Activated CD8-positive, alpha-beta memory T cell treated with anti-CD3 and anti-CD28 coated beads, Interleukin-2, amount 10 ng/mL, durations not matched to agents 7 days and 5 days (primary cell): Measurements from ENCODE around the gene AK4. TPM values are rescaled to one million over a fixed set of nuclear protein-coding genes. Genes with fewer than 3 reads are reported as not detected.

ENCODE experiments used
- ATAC-seq: fragments of 150-1000 bp; cut with Tn5 transposase; one replicate; pipeline ENCODE4 v1.10.0; 2021; ENCODE audit warnings: moderate library complexity
- CTCF ChIA-PET: fragments of 350-600 bp; sonication (Branson Sonifier 250); formaldehyde crosslinking; loops from one replicate; lab custom pipeline; 2021; ENCODE audit warnings: antibody characterized with exemption; lab: Charles Lee
- DNase-seq: peaks from one replicate; pipeline ENCODE4 v3.0.0-alpha.2; 2020
- H3K27ac Mint-ChIP-seq: one replicate; pipeline ENCODE4 v1.8.0; 2021; ENCODE audit warnings: mild to moderate bottlenecking, mixed read lengths
- H3K27me3 Mint-ChIP-seq: one replicate; pipeline ENCODE4 v1.8.0; 2021; ENCODE audit warnings: mixed read lengths
- H3K36me3 Mint-ChIP-seq: one replicate; pipeline ENCODE4 v1.8.0; 2021; ENCODE audit warnings: mild to moderate bottlenecking, mixed read lengths
- H3K4me1 Mint-ChIP-seq: one replicate; pipeline ENCODE4 v1.8.0; 2021; ENCODE audit warnings: mixed read lengths
- H3K4me3 Mint-ChIP-seq: one replicate; pipeline ENCODE4 v1.8.0; 2021; ENCODE audit warnings: mild to moderate bottlenecking, moderate library complexity, mixed read lengths
- H3K9me3 Mint-ChIP-seq: one replicate; pipeline ENCODE4 v1.8.0; 2022; ENCODE audit warnings: low read depth, mixed read lengths
- total RNA-seq, 2 experiments: library from RNA; stranded (reverse); gene quantifications; one replicate each; pipeline ENCODE4 v1.2.3, GENCODE V29; 2021

Gene AK4
- total RNA-seq, 2 experiments from 2014 or later, result 51.5 to 60.5 TPM

- Mint-ChIP-seq H3K4me3 (no peak overlapping the region), H3K9me3 (no peaks in the 10 kb centered on the region), H3K27ac (no peak overlapping the region), H3K36me3 (peaks cover 6% of the 10 kb centered on the region), H3K27me3 (no peaks in the 10 kb centered on the region), H3K4me1 (peaks cover 11% of the 10 kb centered on the region)
- ATAC-seq (no peak), DNase-seq (no peak)
- CTCF ChIA-PET, result no interaction called here
These were observed 27.4 kb downstream of the AK4 start for GRCh38 chr1:65175171-65176055.

GRCh38 chr1:65176056-65176450 lies 28.1 kb downstream of the AK4 start:
- CTCF ChIA-PET, result no interaction called here
- Mint-ChIP-seq H3K36me3 (peaks cover 6% of the 10 kb centered on the region), H3K27ac (no peak overlapping the region), H3K27me3 (no peaks in the 10 kb centered on the region), H3K4me1 (peaks cover 11% of the 10 kb centered on the region), H3K4me3 (no peak overlapping the region), H3K9me3 (no peaks in the 10 kb centered on the region)
- no peak for ATAC-seq
- no peak for DNase-seq

- CTCF ChIA-PET, result no interaction called here
- no peaks in the 10 kb centered on the region for H3K9me3 Mint-ChIP-seq
- no peak for DNase-seq
- H3K27me3 Mint-ChIP-seq, result no peaks in the 10 kb centered on the region
- no peak for ATAC-seq
- H3K36me3 Mint-ChIP-seq, result peaks cover 7% of the 10 kb centered on the region
- peaks cover 11% of the 10 kb centered on the region for H3K4me1 Mint-ChIP-seq
- H3K4me3 Mint-ChIP-seq, result no peak overlapping the region
- no peak overlapping the region for H3K27ac Mint-ChIP-seq
These were observed 28.6 kb downstream of the AK4 start for GRCh38 chr1:65176591-65176990.

DNA sequence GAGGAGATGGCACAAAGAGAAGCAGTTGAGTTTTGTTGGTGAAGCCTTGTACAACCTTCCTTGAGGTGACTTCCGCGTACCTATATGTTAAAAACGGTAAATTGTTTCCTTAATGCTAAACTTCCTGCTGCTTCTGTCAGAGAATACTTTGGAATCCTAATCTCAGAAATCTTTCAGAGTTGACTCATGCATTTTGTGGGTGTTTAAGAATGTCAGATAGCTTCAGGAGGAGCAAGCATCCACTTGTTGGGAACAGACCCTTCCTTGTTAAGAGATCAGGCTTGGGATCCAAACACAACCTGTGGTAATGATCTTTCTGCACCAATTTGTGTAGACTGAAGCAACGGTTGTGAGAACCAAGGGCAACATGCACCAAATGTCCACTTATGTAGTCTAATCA lies 29.5 kb downstream of the AK4 start:
- Mint-ChIP-seq H3K27ac (no peak overlapping the region), H3K4me1 (peaks cover 11% of the 10 kb centered on the region), H3K9me3 (no peaks in the 10 kb centered on the region), H3K27me3 (no peaks in the 10 kb centered on the region), H3K4me3 (no peak overlapping the region), H3K36me3 (peaks cover 9% of the 10 kb centered on the region)
- DNase-seq (no peak), ATAC-seq (no peak)
- CTCF ChIA-PET, result no interaction called here

DNA sequence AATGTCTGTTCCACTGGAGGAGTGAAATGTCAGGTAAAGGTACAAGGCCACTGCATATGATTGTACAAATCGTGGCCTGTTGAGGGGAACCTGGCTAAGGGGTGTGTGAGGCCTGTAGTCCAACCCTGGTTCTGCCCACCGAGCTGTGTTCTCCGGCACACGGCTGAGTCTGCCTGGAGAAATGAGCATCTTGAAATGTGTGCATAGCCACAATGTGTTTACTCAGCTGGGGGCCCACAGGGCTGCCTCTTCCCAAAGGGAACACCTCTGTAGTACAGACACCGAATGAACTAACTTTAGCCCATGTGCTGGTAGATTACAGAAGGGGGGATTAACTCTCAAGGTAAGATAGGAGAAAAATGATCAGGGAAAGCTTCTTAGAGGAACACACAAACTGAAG lies 30.2 kb downstream of the AK4 start:
- no peaks in the 10 kb centered on the region for H3K27me3 Mint-ChIP-seq
- H3K36me3 Mint-ChIP-seq, result peaks cover 9% of the 10 kb centered on the region
- CTCF ChIA-PET, result no interaction called here
- DNase-seq, result no peak
- H3K4me3 Mint-ChIP-seq, result no peak overlapping the region
- peaks cover 9% of the 10 kb centered on the region for H3K4me1 Mint-ChIP-seq
- ATAC-seq, result no peak
- no peaks in the 10 kb centered on the region for H3K9me3 Mint-ChIP-seq
- H3K27ac Mint-ChIP-seq, result no peak overlapping the region

- Mint-ChIP-seq H3K36me3 (peaks cover 9% of the 10 kb centered on the region), H3K4me3 (no peak overlapping the region), H3K27ac (no peak overlapping the region), H3K9me3 (no peaks in the 10 kb centered on the region), H3K4me1 (peaks cover 4% of the 10 kb centered on the region), H3K27me3 (no peaks in the 10 kb centered on the region)
- CTCF ChIA-PET, result no interaction called here
- DNase-seq (no peak), ATAC-seq (no peak)
These were observed 31.1 kb downstream of the AK4 start for GRCh38 chr1:65179148-65179547.

GRCh38 chr1:65180977-65181376 lies 33.0 kb downstream of the AK4 start:
- Mint-ChIP-seq H3K27me3 (no peaks in the 10 kb centered on the region), H3K27ac (no peak overlapping the region), H3K4me3 (no peak overlapping the region), H3K9me3 (no peaks in the 10 kb centered on the region), H3K4me1 (no peaks in the 10 kb centered on the region), H3K36me3 (peaks cover 16% of the 10 kb centered on the region)
- ATAC-seq (no peak), DNase-seq (no peak)
- CTCF ChIA-PET, result no interaction called here

DNA sequence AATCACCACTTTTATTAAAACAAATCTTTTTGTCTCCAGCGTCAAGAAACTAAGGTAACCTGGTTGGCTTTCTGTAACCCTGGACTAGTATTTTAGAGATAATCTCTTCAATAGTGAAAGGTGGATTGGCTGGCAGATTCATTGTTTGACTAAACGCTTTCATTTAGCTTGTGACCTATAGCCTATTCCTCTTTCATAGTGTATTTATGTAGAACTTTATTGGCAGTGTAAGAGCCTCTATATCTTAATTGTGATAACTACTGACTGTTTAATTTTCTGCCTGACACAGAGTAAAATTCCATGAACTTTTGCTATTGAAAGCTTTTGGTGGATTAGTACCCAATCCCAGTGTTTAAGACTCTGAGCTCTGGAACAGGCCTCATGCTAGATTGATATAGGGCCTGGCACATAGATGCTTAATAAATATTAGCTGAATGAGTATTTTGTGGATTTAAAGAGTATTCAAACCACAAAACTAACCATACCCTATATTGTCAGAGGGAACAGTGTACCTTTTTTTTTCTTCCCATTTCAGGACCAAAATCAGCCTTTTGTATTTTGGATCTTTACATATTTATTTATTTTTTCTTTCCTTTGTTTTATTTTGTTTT lies 34.8 kb downstream of the AK4 start:
- DNase-seq (no peak), ATAC-seq (no peak)
- Mint-ChIP-seq H3K36me3 (peaks cover 17% of the 10 kb centered on the region), H3K27me3 (no peaks in the 10 kb centered on the region), H3K4me3 (no peak overlapping the region), H3K27ac (no peak overlapping the region), H3K4me1 (peaks cover 1% of the 10 kb centered on the region), H3K9me3 (no peaks in the 10 kb centered on the region)
- CTCF ChIA-PET, result interaction anchor here (0.6 to 1.4 kb wide), 2 partner anchors 12 to 70 kb away, joined by 3 to 5 read pairs; no protein-coding TSS in a partner anchor

GRCh38 chr1:65189576-65190115 lies 41.6 kb downstream of the AK4 start:
- DNase-seq, result no peak
- Mint-ChIP-seq H3K27me3 (no peaks in the 10 kb centered on the region), H3K4me3 (no peak overlapping the region), H3K36me3 (peaks cover 41% of the 10 kb centered on the region), H3K27ac (no peak overlapping the region), H3K9me3 (no peaks in the 10 kb centered on the region), H3K4me1 (peaks cover 8% of the 10 kb centered on the region)
- ATAC-seq, result no peak
- CTCF ChIA-PET, result no interaction called here

GRCh38 chr1:65190229-65190628 lies 42.2 kb downstream of the AK4 start:
- no peak overlapping the region for H3K4me3 Mint-ChIP-seq
- H3K27me3 Mint-ChIP-seq, result no peaks in the 10 kb centered on the region
- peaks cover 39% of the 10 kb centered on the region for H3K36me3 Mint-ChIP-seq
- DNase-seq (no peak), ATAC-seq (no peak)
- no peak overlapping the region for H3K27ac Mint-ChIP-seq
- CTCF ChIA-PET, result interaction anchor here (0.5 kb wide), 1 partner anchor 81 kb away, joined by 4 read pairs; no protein-coding TSS in a partner anchor
- no peaks in the 10 kb centered on the region for H3K9me3 Mint-ChIP-seq
- peaks cover 8% of the 10 kb centered on the region for H3K4me1 Mint-ChIP-seq

DNA sequence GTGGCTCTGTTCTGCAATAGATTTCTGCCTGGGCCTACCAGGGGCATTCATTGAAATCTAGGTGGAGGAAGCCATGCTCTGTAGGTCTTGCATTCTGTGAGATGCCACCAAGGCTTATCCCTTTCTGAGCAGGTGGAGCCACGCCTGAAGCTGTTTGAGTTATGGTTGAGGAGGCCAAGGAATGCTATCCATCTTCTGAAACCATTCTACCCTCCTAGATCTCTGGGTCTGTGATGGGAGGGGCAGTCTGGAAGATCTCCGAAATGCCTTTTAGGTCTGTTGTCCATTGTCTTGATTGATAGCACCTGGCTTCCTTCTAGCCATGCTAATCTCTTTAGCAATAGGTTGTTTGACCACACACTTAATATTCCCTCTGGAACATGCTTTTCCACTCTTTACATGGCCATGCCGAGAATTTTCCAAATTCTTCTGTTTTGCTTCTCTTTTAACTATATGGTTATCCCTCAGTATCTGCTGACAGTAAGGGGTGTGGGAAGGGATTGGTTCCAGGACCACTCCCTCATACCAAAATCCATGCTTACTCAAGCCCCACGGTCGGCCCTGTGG lies 45.2 kb downstream of the AK4 start:
- Mint-ChIP-seq H3K9me3 (no peaks in the 10 kb centered on the region), H3K27ac (no peak overlapping the region), H3K4me1 (peaks cover 24% of the 10 kb centered on the region), H3K27me3 (no peaks in the 10 kb centered on the region), H3K4me3 (no peak overlapping the region), H3K36me3 (peaks cover 49% of the 10 kb centered on the region)
- CTCF ChIA-PET, result no interaction called here
- DNase-seq (no peak), ATAC-seq (no peak)

GRCh38 chr1:65195495-65196417 lies 47.8 kb downstream of the AK4 start:
- Mint-ChIP-seq H3K27me3 (no peaks in the 10 kb centered on the region), H3K4me1 (peaks cover 20% of the 10 kb centered on the region), H3K27ac (no peak overlapping the region), H3K36me3 (peaks cover 57% of the 10 kb centered on the region), H3K9me3 (no peaks in the 10 kb centered on the region), H3K4me3 (no peak overlapping the region)
- DNase-seq (no peak), ATAC-seq (no peak)
- CTCF ChIA-PET, result interaction anchor here (0.7 kb wide), 1 partner anchor 533 kb away, joined by 3 read pairs; no protein-coding TSS in a partner anchor

DNA sequence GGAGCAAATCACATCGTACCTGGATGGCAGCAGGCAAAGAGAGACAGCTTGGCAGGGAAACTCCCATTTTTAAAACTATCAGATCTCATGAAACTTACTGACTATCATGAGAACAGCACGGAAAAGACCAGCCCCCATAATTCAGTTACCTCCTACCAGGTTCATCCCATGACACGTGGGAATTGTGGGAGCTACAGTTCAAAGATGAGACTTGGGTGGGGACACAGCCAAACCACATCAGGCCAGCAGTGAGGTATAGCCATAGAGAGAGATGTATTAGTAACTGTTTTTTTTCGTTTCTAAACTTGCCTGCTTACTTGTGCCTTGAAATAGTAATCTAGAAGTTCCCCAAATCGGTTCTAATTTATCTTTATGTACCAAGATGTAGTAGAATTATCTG lies 48.9 kb downstream of the AK4 start:
- peaks cover 20% of the 10 kb centered on the region for H3K4me1 Mint-ChIP-seq
- DNase-seq (no peak), ATAC-seq (no peak)
- H3K4me3 Mint-ChIP-seq, result no peak overlapping the region
- H3K9me3 Mint-ChIP-seq, result no peaks in the 10 kb centered on the region
- no peak overlapping the region for H3K27ac Mint-ChIP-seq
- H3K27me3 Mint-ChIP-seq, result no peaks in the 10 kb centered on the region
- H3K36me3 Mint-ChIP-seq, result peaks cover 52% of the 10 kb centered on the region
- CTCF ChIA-PET, result interaction anchor here (0.7 kb wide), 1 partner anchor 534 kb away, joined by 3 read pairs; no protein-coding TSS in a partner anchor
